GM06990 (cell line): ENCODE results near the gene KIAA0232.

Experiments
- DNase-seq: peaks from one replicate; pipeline ENCODE4 v3.0.0-alpha.2; 2011; ENCODE audit not compliant: insufficient read length; ENCODE audit errors: extremely low read depth
- H3K27me3 ChIP-seq: replicated peaks from 2 replicates; pipeline ENCODE4 v1.6.0; 2011; ENCODE audit warnings: low read length; ENCODE audit not compliant: control insufficient read depth, insufficient read depth
- H3K36me3 ChIP-seq: 2 replicates; pipeline ENCODE4 v1.5.1; 2011; ENCODE audit warnings: low read length; ENCODE audit not compliant: control insufficient read depth, insufficient read depth
- H3K4me3 ChIP-seq: replicated peaks from 2 replicates; pipeline ENCODE4 v1.5.1; 2011; ENCODE audit warnings: low read depth, mild to moderate bottlenecking, control low read depth, low read length
- TF ChIP-seq, protein P1 (sequence below): IDR thresholded peaks from 2 replicates; pipeline ENCODE4 v1.5.1; 2011; ENCODE audit warnings: low read length, control low read depth, mild to moderate bottlenecking, inconsistent platforms; ENCODE audit not compliant: insufficient read depth, poor library complexity, severe bottlenecking

The KIAA0232 gene

GRCh38 chr4:6781113-6781512, 1.4 kb upstream of the KIAA0232 start:
- no peak for DNase-seq
- no peaks in the 10 kb centered on the region for H3K36me3 ChIP-seq
- TF ChIP-seq, protein P1, sequence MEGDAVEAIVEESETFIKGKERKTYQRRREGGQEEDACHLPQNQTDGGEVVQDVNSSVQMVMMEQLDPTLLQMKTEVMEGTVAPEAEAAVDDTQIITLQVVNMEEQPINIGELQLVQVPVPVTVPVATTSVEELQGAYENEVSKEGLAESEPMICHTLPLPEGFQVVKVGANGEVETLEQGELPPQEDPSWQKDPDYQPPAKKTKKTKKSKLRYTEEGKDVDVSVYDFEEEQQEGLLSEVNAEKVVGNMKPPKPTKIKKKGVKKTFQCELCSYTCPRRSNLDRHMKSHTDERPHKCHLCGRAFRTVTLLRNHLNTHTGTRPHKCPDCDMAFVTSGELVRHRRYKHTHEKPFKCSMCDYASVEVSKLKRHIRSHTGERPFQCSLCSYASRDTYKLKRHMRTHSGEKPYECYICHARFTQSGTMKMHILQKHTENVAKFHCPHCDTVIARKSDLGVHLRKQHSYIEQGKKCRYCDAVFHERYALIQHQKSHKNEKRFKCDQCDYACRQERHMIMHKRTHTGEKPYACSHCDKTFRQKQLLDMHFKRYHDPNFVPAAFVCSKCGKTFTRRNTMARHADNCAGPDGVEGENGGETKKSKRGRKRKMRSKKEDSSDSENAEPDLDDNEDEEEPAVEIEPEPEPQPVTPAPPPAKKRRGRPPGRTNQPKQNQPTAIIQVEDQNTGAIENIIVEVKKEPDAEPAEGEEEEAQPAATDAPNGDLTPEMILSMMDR = no peak
- no peaks in the 10 kb centered on the region; the same call in 1 of the 2 replicates for H3K27me3 ChIP-seq
- H3K4me3 ChIP-seq = no peak overlapping the region

DNA sequence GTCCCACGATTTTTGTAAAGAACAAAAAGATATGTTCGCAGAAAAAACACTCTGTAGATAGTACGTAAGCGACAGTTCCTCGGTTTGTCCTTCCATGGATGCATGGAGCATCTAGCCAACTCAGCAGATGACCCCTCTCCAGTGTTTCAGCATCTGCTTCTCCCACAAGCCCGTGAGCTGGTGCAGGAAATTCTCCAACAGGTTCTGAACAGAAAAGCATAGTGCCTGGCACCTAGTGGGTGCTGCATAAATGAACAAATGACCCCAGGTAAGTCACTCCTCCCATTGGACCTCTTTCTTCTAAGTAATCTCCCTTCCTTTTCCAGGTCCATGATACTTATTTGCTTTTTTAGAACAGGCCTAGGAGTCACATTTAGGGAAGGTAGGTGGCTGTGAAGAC, 966 bp upstream of the KIAA0232 start:
- DNase-seq = no peak
- H3K27me3 ChIP-seq = no peaks in the 10 kb centered on the region; the same call in 1 of the 2 replicates
- peak overlapping the region; percentile 77 for H3K4me3 ChIP-seq
- H3K36me3 ChIP-seq = no peaks in the 10 kb centered on the region
- TF ChIP-seq, protein P1 = no peak

GRCh38 chr4:6782846-6783110, 251 bp downstream of the KIAA0232 start:
- TF ChIP-seq, protein P1 = no peak
- H3K27me3 ChIP-seq = no peaks in the 10 kb centered on the region
- peak overlapping the region; percentile 85 for H3K4me3 ChIP-seq
- H3K36me3 ChIP-seq = no peaks in the 10 kb centered on the region
- DNase-seq = no peak

GRCh38 chr4:6783111-6783981, 819 bp downstream of the KIAA0232 start:
- no peaks in the 10 kb centered on the region for H3K27me3 ChIP-seq
- no peaks in the 10 kb centered on the region for H3K36me3 ChIP-seq
- TF ChIP-seq, protein P1 = no peak
- peak overlapping the region; percentile 85 for H3K4me3 ChIP-seq
- peak; percentile 90 for DNase-seq

DNA sequence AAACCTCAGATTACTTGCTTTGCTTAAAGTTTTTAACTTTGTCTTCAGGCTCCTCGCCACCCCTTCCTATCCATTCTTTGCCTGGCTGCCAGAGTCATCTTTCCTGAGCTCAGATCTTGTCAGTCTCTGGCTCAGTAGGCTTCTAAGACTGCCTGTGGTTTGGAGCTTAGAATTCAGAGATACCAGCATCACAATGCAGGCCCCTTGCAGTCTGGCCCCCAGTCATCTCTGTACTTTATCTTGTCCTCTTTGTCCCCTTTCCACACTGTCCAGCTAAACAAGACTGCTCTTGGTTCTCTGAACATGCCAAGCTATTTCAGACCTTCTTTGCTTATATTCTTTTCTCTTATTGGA, 3.0 kb downstream of the KIAA0232 start:
- no peaks in the 10 kb centered on the region for H3K27me3 ChIP-seq
- H3K4me3 ChIP-seq = no peak overlapping the region
- no peaks in the 10 kb centered on the region for H3K36me3 ChIP-seq
- no peak for DNase-seq
- TF ChIP-seq, protein P1 = no peak
